ENCODE results near the gene STKLD1.

DNA sequence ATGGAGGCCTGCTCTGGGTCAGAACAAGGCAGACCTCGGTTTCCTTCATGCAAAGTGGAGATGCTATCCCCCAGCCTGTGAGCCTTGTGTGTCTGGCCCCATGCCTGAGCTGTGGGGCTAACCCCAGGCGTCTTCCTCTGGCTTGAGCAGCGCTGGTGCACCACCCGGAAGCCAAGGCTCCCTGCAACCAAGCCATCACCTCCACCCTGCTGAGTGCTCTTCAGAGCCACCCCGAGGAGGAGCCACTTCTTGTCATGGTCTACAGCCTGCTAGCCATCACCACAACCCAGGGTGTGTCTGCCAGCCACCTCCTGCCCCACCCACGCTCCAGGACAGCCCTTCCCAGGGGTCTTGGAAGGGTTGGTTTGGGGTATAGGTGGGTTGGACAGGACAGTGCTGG, 25.4 kb downstream of the STKLD1 start:
- TF ChIP-seq, protein P1, sequence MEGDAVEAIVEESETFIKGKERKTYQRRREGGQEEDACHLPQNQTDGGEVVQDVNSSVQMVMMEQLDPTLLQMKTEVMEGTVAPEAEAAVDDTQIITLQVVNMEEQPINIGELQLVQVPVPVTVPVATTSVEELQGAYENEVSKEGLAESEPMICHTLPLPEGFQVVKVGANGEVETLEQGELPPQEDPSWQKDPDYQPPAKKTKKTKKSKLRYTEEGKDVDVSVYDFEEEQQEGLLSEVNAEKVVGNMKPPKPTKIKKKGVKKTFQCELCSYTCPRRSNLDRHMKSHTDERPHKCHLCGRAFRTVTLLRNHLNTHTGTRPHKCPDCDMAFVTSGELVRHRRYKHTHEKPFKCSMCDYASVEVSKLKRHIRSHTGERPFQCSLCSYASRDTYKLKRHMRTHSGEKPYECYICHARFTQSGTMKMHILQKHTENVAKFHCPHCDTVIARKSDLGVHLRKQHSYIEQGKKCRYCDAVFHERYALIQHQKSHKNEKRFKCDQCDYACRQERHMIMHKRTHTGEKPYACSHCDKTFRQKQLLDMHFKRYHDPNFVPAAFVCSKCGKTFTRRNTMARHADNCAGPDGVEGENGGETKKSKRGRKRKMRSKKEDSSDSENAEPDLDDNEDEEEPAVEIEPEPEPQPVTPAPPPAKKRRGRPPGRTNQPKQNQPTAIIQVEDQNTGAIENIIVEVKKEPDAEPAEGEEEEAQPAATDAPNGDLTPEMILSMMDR (conservative IDR thresholded peaks at IDR 0.05; ENCODE audit: low read length) = no peak
- no peak for TF ChIP-seq EZH2phosphoT487 (IDR thresholded peaks at IDR 0.05; ENCODE audit: borderline replicate concordance)

Data from Loucy (cell line).